Measurements from ENCODE around the gene UBQLNL.

UBQLNL gene

DNA sequence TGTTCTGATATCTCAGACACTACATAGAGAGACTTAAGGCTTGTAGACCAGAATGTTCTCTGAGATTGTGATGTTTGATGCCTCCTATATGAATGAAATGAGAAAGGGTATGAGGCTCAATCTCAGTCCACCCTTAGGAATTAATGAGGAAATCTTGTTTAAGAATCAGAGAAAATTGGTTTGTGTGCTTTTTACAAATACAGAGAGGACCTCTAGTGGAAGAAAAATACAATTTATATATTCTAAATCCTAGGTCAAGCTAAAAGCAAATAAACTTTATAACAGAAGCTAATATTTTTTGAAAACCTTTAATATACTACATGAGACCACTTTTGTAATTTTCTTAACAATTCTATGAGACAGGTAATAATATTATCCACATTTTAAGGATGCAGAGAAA, 36.8 kb upstream of the UBQLNL start:
- Histone ChIP-seq H3K36me3 (ENCODE audit: low read depth) (no peaks in the 10 kb centered on the region), H3K4me1 (ENCODE audit: insufficient read depth, poor library complexity, severe bottlenecking) (peaks cover 13% of the 10 kb centered on the region), H3K9me3 (ENCODE audit: severe bottlenecking) (no peaks in the 10 kb centered on the region), H3K27me3 (ENCODE audit: insufficient read depth, poor library complexity, severe bottlenecking) (no peaks in the 10 kb centered on the region), H3K27ac (ENCODE audit: poor library complexity, severe bottlenecking) (no peak overlapping the region), H3K4me3 (ENCODE audit: severe bottlenecking) (no peak overlapping the region)
- no peak for DNase-seq (ENCODE audit: low spot score)
- ATAC-seq (ENCODE audit: low read depth) = no peak
- TF ChIP-seq, protein P1, sequence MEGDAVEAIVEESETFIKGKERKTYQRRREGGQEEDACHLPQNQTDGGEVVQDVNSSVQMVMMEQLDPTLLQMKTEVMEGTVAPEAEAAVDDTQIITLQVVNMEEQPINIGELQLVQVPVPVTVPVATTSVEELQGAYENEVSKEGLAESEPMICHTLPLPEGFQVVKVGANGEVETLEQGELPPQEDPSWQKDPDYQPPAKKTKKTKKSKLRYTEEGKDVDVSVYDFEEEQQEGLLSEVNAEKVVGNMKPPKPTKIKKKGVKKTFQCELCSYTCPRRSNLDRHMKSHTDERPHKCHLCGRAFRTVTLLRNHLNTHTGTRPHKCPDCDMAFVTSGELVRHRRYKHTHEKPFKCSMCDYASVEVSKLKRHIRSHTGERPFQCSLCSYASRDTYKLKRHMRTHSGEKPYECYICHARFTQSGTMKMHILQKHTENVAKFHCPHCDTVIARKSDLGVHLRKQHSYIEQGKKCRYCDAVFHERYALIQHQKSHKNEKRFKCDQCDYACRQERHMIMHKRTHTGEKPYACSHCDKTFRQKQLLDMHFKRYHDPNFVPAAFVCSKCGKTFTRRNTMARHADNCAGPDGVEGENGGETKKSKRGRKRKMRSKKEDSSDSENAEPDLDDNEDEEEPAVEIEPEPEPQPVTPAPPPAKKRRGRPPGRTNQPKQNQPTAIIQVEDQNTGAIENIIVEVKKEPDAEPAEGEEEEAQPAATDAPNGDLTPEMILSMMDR (IDR thresholded peaks at IDR 0.05; ENCODE audit: poor library complexity, severe bottlenecking) = peak; percentile 46

DNA sequence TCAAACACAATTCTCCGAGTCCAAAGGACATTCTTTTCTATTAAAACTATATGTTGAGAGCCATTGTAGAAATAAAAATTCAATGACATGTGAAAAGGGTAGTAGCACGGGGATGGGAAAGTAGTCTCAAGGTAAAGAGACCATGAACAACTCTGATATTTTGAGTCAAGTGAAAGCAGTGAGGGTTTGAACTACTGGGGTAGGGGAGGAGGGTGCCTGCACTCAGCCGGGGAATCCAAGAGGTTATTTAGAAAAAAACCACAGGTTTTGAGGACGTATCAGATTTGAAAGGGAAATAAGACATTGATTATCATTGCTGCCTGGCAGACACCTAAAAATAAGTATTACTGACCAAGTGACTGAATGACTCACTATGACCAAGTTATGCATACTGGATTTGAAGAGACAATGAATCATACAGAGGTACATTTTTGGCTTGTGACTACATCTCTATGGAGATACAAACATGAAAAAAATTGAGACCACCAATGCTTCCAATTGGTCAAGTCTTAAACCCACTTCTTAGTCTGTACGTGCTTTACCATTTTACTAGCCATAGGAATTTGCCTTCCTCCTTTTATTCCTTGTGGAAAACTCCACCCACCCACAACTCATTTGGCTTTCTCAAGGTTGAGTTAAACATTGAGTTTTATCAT, 34.1 kb upstream of the UBQLNL start:
- ATAC-seq (ENCODE audit: low read depth) (peak; percentile 94), DNase-seq (ENCODE audit: low spot score) (no peak)
- Histone ChIP-seq H3K9me3 (ENCODE audit: severe bottlenecking) (no peaks in the 10 kb centered on the region), H3K4me3 (ENCODE audit: severe bottlenecking) (no peak overlapping the region), H3K36me3 (ENCODE audit: low read depth) (no peaks in the 10 kb centered on the region), H3K4me1 (ENCODE audit: insufficient read depth, poor library complexity, severe bottlenecking) (peaks cover 13% of the 10 kb centered on the region), H3K27ac (ENCODE audit: poor library complexity, severe bottlenecking) (peak overlapping the region; percentile 16), H3K27me3 (ENCODE audit: insufficient read depth, poor library complexity, severe bottlenecking) (no peaks in the 10 kb centered on the region)
- TF ChIP-seq, protein P1 (IDR thresholded peaks at IDR 0.05; ENCODE audit: poor library complexity, severe bottlenecking) = no peak

DNA sequence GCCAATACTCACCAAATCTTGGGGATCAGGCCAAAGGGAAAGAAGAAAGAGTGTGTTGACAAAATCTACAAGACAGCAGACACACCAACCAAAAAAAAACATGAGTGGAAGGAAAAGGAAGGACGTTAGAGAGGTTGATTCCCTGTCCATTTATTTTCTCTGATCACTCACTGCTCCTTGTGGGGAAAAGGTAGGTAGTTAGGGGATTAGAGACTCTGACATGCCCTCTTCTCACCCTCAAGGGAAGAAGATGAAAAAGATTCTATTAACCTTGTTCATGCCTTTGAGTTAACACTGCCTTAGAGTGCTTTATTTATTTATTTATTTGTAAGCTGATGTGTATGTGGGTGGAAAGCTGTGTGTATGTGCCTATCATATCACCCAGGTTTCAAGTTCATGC, 31.9 kb upstream of the UBQLNL start, which contains the start of gene OR52H1:
Gene OR52H1 (minus strand): TSS at position 101 of the 400 bp plus-strand sequence. CDS start 3,035 bp downstream, outside the sequence.
- Histone ChIP-seq H3K9me3 (ENCODE audit: severe bottlenecking) (no peaks in the 10 kb centered on the region), H3K4me1 (ENCODE audit: insufficient read depth, poor library complexity, severe bottlenecking) (peaks cover 13% of the 10 kb centered on the region), H3K27me3 (ENCODE audit: insufficient read depth, poor library complexity, severe bottlenecking) (no peaks in the 10 kb centered on the region), H3K27ac (ENCODE audit: poor library complexity, severe bottlenecking) (no peak within 1 kb of the TSS), H3K36me3 (ENCODE audit: low read depth) (no peaks in the 10 kb centered on the region), H3K4me3 (ENCODE audit: severe bottlenecking) (no peak within 1 kb of the TSS)
- no peak for DNase-seq (ENCODE audit: low spot score)
- TF ChIP-seq, protein P1 (IDR thresholded peaks at IDR 0.05; ENCODE audit: poor library complexity, severe bottlenecking) = no peak
- ATAC-seq (ENCODE audit: low read depth) = no peak

DNA sequence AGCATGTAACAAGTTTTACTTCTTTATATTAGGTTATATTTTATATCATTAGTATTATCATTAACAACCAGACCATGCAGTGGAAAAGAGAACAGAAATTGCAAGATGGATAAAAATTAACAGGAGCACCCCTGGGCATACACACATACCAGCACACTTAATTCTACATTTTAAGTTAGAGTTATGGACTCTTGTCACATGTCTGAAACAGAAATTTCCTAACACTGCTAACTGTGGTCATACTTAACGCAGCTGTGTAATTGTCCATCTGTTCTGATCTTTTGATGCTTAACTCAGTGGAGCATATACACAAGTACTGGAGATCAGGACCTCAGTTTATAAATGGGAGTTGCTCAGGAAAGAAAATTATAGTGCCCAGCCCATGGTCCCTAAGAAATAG, 31.5 kb upstream of the UBQLNL start:
- H3K4me3 ChIP-seq (ENCODE audit: severe bottlenecking) = no peak overlapping the region
- H3K4me1 ChIP-seq (ENCODE audit: insufficient read depth, poor library complexity, severe bottlenecking) = peaks cover 13% of the 10 kb centered on the region
- DNase-seq (ENCODE audit: low spot score) = no peak
- H3K9me3 ChIP-seq (ENCODE audit: severe bottlenecking) = no peaks in the 10 kb centered on the region
- no peak for ATAC-seq (ENCODE audit: low read depth)
- no peaks in the 10 kb centered on the region for H3K27me3 ChIP-seq (ENCODE audit: insufficient read depth, poor library complexity, severe bottlenecking)
- no peak overlapping the region for H3K27ac ChIP-seq (ENCODE audit: poor library complexity, severe bottlenecking)
- TF ChIP-seq, protein P1 (IDR thresholded peaks at IDR 0.05; ENCODE audit: poor library complexity, severe bottlenecking) = no peak
- no peaks in the 10 kb centered on the region for H3K36me3 ChIP-seq (ENCODE audit: low read depth)

DNA sequence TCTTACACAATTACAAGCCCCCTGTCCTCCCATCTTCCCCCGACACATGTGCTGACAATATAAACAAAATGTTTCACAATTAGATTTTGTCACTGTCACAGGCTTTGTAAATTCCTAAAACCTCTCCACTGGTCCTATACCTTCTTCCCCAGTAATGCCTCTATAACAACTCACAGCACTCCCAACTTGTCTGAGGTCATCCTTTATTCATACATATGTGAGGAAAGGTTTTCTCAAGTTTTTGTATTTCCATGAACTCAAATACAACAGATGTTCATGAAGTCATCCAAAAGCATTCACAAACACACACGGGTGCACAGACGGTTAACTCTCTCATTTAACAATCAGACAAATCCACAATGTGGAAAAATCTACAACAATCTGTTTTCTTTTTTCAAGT, 30.0 kb upstream of the UBQLNL start:
- no peaks in the 10 kb centered on the region for H3K27me3 ChIP-seq (ENCODE audit: insufficient read depth, poor library complexity, severe bottlenecking)
- ATAC-seq (ENCODE audit: low read depth) (peak; percentile 48; the same call in 1 of the 3 replicates), DNase-seq (ENCODE audit: low spot score) (no peak)
- H3K9me3 ChIP-seq (ENCODE audit: severe bottlenecking) = no peaks in the 10 kb centered on the region
- H3K4me3 ChIP-seq (ENCODE audit: severe bottlenecking) = no peak overlapping the region
- no peaks in the 10 kb centered on the region for H3K36me3 ChIP-seq (ENCODE audit: low read depth)
- H3K4me1 ChIP-seq (ENCODE audit: insufficient read depth, poor library complexity, severe bottlenecking) = peaks cover 13% of the 10 kb centered on the region
- TF ChIP-seq, protein P1 (IDR thresholded peaks at IDR 0.05; ENCODE audit: poor library complexity, severe bottlenecking) = no peak
- H3K27ac ChIP-seq (ENCODE audit: poor library complexity, severe bottlenecking) = no peak overlapping the region

Measured in RWPE2 (cell line).